Ammon's horn (tissue), 1 donor: ENCODE results near the gene ATP1A1.
A peak's percentile ranks its signal among the peaks of the same experiment; 100 is the strongest.

Experiments
- DNase-seq: peaks from one replicate; pipeline ENCODE4 v3.0.0-alpha.2; 2016; ENCODE audit warnings: low spot score

ATP1A1 gene

GRCh38 chr1:116372191-116372590 is 853 bp upstream of the ATP1A1 start:
- DNase-seq, result no peak

- peak; percentile 58 for DNase-seq
These were observed 648 bp downstream of the ATP1A1 start for GRCh38 chr1:116373431-116374352.

- DNase-seq, result no peak
These were observed 1.5 kb downstream of the ATP1A1 start for GRCh38 chr1:116374353-116375147.

GRCh38 chr1:116375148-116375886 is 2.3 kb downstream of the ATP1A1 start:
- DNase-seq, result no peak

GRCh38 chr1:116375887-116376728 is 3.1 kb downstream of the ATP1A1 start:
- peak; percentile 61 for DNase-seq

GRCh38 chr1:116376729-116377086 is 3.7 kb downstream of the ATP1A1 start:
- no peak for DNase-seq

- DNase-seq, result peak; percentile 86
These were observed 4.8 kb downstream of the ATP1A1 start for GRCh38 chr1:116377541-116378529.

- no peak for DNase-seq
These were observed 6.1 kb downstream of the ATP1A1 start for GRCh38 chr1:116379057-116379630.

GRCh38 chr1:116379674-116380498 is 6.8 kb downstream of the ATP1A1 start:
- DNase-seq, result no peak

GRCh38 chr1:116380499-116381242 is 7.6 kb downstream of the ATP1A1 start:
- no peak for DNase-seq

GRCh38 chr1:116382321-116382720 is 9.3 kb downstream of the ATP1A1 start:
- no peak for DNase-seq

GRCh38 chr1:116382857-116383483 is 9.9 kb downstream of the ATP1A1 start:
- no peak for DNase-seq

- no peak for DNase-seq
These were observed 13.0 kb downstream of the ATP1A1 start for GRCh38 chr1:116386042-116386441.

- DNase-seq, result no peak
These were observed 14.5 kb downstream of the ATP1A1 start for GRCh38 chr1:116387551-116387950.

GRCh38 chr1:116388122-116388521 is 15.1 kb downstream of the ATP1A1 start:
- no peak for DNase-seq

- DNase-seq, result no peak
These were observed 16.0 kb downstream of the ATP1A1 start for GRCh38 chr1:116389013-116389412.

- no peak for DNase-seq
These were observed 16.6 kb downstream of the ATP1A1 start for GRCh38 chr1:116389686-116390085.

- DNase-seq, result no peak
These were observed 17.2 kb downstream of the ATP1A1 start for GRCh38 chr1:116390195-116390594.
